ENCODE data around the gene RAI1. TPM values are rescaled to one million over a fixed set of nuclear protein-coding genes. Genes with fewer than 3 reads are reported as not detected.
"Not testable (repeated sequence)": the region's sequence is repeated elsewhere in the genome, so short reads cannot be mapped to it uniquely, and the experiment has no call there.

RAI1 gene
- total RNA-seq, 1 donor, result 9.1 TPM

DNA sequence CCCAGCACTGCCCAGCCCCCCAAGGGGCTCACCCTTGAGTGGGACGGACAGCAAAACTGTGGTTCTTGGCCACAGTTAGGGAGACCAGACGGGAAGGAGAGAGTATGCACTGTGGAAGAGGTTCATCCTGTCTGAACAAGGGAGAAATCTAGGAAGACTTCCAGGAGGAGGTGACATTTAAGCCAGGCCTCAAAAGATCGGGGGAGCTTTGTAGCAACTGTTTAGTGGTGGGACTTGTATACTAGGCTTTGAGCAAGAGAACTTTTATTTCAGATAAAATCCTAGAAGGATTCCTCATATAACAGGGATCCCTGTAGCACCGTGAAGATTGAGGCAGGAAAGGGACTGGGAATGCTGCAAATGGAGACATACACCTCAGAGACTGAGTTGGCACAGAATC, 124.8 kb downstream of the RAI1 start:
- no peak for DNase-seq (ENCODE audit: low read depth)
- TF ChIP-seq, protein P1, sequence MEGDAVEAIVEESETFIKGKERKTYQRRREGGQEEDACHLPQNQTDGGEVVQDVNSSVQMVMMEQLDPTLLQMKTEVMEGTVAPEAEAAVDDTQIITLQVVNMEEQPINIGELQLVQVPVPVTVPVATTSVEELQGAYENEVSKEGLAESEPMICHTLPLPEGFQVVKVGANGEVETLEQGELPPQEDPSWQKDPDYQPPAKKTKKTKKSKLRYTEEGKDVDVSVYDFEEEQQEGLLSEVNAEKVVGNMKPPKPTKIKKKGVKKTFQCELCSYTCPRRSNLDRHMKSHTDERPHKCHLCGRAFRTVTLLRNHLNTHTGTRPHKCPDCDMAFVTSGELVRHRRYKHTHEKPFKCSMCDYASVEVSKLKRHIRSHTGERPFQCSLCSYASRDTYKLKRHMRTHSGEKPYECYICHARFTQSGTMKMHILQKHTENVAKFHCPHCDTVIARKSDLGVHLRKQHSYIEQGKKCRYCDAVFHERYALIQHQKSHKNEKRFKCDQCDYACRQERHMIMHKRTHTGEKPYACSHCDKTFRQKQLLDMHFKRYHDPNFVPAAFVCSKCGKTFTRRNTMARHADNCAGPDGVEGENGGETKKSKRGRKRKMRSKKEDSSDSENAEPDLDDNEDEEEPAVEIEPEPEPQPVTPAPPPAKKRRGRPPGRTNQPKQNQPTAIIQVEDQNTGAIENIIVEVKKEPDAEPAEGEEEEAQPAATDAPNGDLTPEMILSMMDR (IDR thresholded peaks at IDR 0.05; ENCODE audit: insufficient read depth, low read length), result no peak
- H3K4me3 ChIP-seq (ENCODE audit: low read depth, low read length), result no peak overlapping the region

DNA sequence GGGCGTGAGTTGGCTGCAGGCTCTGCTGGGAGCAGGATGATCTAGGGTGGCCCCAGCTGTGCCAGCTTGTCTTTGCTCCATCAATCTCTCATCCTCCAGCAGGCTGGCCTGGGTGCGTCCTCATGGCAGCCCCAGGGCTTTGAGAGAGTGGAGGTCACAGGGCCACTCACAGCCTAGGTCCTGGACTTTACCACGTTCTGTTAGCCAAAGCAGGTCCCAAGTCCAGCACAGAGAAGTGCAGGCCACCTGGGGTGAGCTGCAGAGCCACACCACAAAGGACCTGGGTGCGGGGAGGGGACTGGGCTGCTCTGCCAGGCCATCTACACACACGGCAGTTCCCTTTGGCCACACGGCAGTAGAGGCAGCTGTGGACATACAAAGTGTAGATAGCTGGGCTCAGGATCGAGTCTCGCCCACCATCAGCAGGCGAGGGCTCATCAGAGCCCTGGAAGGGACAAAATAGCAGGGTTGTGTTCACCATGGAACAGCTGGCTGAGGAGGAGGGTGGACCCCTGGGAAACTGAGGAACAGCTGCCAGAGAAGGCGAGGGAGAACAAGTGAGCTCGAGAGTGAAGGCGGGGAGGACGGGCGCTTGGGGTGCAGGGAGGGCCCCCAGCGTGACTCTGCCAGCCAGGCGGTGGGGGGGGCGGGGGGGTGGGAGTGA, 125.5 kb downstream of the RAI1 start:
- TF ChIP-seq, protein P1 (IDR thresholded peaks at IDR 0.05; ENCODE audit: insufficient read depth, low read length), result no peak
- H3K4me3 ChIP-seq (ENCODE audit: low read depth, low read length), result no peak overlapping the region
- no peak for DNase-seq (ENCODE audit: low read depth)

DNA sequence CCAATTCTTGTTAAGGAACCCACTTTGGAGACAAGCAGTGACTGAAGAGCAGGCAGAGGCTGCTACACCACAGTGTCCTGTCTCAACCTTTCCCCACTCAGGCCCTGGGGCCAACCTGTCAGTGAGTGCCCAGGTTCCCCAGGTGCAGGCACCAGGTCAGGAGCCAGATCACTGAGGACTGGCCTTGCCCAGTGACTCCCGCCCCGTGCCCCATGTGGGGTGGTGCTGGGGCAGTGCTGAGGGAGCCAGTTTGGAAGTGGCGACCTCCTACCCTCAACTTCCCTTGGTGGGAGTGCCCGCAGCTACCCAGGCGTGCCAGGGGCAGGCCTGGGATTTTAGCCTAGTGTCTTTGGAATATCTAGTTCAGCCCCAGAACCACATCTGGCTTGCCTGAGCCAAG, 126.2 kb downstream of the RAI1 start:
- TF ChIP-seq, protein P1 (IDR thresholded peaks at IDR 0.05; ENCODE audit: insufficient read depth, low read length), result no peak
- DNase-seq (ENCODE audit: low read depth), result no peak
- H3K4me3 ChIP-seq (ENCODE audit: low read depth, low read length), result no peak overlapping the region

DNA sequence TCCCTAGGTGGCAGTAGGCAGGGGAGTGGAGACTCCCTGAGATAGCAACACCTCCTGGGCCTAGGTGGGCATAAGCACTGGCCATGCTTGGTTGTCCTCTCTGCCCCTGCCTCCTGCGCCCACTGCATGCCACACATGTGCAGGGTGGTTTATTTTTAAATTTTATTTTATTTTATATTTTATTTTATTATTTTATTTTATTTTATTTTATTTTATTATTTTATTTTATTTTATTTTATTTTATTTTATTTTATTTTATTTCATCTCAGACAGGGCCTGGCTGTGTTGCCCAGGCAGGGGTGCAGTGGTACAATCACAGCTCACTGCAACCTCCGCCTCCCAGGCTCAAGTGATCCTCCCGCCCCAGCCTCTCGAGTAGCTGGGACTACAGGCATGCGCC, 126.9 kb downstream of the RAI1 start:
- not testable (repeated sequence) for H3K4me3 ChIP-seq (ENCODE audit: low read depth, low read length); DNase-seq (ENCODE audit: low read depth)

DNA sequence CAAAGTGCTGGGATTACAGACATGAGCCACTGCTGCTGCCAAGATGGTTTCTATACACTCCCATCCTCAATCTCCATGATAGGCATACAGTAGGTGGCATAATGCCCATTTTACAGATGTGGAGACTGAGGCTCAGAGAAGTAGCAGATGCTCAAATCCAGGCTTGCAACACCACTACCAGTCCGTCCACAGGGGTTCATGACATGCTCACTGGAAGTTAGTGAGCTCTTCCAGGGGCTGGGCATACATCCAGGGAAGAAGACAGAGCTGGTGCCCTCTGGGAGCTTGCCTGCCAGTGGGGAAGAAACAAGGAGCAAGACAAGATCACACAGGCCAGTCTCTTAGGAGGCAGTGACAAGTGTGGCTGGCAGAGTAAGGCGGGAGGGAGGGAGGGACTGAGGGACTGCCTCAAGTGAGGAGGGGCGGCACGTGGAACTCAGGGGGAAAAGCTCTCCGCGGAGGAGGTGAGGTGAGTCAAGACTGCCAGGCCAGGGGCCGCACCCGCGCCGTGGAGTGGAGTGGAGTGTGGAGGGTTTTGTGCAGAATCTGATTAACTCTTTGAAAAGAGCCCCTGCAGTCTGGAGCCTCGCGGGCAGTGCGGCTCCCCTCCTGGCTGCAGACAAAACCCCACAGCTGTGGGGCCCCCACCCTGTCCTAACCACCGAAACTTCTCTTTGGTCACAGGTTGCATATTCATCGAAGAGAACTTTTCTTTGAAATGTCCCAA, 127.6 kb downstream of the RAI1 start:
- DNase-seq (ENCODE audit: low read depth), result peak; percentile 42
- H3K4me3 ChIP-seq (ENCODE audit: low read depth, low read length), result no peak overlapping the region
- TF ChIP-seq, protein P1 (IDR thresholded peaks at IDR 0.05; ENCODE audit: insufficient read depth, low read length), result no peak

DNA sequence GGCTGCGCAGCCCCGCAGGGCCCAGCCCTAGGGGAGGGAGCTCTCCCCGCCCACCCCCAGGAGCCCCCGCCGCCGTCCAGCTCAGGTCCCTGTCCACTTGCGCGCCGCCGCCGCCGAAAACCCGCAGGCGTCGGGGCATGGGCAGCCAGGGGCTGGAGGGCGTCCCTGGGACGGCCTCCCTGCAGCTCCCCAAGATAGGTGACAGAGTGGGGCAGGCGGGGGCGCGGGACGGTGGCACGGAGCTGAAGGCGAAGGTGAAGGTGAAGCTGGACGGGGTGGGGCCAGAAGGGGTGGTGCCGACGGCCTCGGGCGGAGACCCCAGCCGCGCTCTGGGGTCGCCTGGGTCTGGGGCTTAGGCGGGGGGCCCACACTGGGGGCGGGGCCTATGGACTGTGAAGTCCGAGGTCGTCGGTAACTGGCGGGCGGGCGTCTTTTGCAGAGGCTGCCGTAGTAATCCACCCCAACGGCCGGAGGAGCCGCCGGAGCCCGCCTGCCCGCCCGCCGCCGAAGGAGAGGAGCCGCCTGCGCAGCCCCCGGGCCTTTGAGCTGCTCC, 128.3 kb downstream of the RAI1 start:
- DNase-seq (ENCODE audit: low read depth), result no peak
- TF ChIP-seq, protein P1 (IDR thresholded peaks at IDR 0.05; ENCODE audit: insufficient read depth, low read length), result no peak
- no peak overlapping the region for H3K4me3 ChIP-seq (ENCODE audit: low read depth, low read length)

DNA sequence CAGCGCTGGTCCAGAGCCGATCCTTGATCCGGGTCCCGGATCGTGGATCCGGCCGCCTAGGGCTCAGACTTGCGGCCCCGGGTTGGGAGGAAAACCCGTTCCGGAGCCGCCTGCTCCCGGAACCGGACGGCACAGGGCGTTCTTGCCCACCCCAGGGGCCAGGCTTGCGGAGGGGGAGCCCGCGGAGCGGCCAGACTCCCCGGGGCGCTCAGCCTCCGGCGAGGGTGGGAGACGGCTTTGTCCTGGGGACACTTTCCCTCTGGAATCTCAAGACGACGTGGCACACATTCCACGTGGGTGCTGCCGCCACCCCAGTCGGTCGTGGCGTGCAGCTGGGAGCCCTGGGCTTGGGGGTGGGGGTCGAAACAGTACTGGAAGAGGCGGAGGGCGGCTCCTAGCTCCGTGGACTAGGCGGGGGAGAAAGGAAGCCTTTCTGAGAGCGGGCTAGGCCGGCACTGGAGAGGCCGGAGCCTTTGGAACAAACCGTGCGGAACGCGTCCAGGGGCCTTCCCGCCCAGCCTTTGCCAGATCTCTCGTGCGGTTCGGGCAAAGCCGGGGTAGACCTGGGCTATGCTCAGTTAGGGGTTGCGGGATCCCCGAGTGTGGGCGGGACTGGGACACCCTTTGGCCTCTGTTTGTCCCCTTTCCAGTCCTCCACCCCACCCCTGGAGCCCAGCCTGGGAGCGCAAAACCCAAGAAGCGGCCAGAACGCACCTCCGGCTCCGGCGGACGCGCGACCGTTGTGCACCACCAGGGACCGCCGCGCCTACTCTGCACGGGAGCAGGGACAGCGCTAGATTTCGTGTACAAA, 129.0 kb downstream of the RAI1 start:
- no peak overlapping the region for H3K4me3 ChIP-seq (ENCODE audit: low read depth, low read length)
- peak; percentile 37 for DNase-seq (ENCODE audit: low read depth)
- TF ChIP-seq, protein P1 (IDR thresholded peaks at IDR 0.05; ENCODE audit: insufficient read depth, low read length), result no peak

Data from fibroblast of the aortic adventitia (primary cell).